Anterior cingulate cortex (tissue), 58 donors: ENCODE measurements around the gene CTTN.

ENCODE experiments used
- DNase-seq, 58 donors: peaks; one replicate each; lab custom pipeline; 2025; lab: John Stamatoyannopoulos, UW

The CTTN gene

GRCh38 chr11:70423523-70424505 lies 25.5 kb downstream of the CTTN start:
- no peak for DNase-seq

GRCh38 chr11:70424765-70425344 lies 26.5 kb downstream of the CTTN start:
- DNase-seq = peak in 1 of 58 donors; percentile 30

GRCh38 chr11:70427436-70427835 lies 29.1 kb downstream of the CTTN start:
- no peak for DNase-seq

- no peak for DNase-seq
Observed at GRCh38 chr11:70428701-70429427, 30.5 kb downstream of the CTTN start.

GRCh38 chr11:70429428-70429705 lies 31.0 kb downstream of the CTTN start:
- no peak for DNase-seq

- DNase-seq = no peak
Observed at GRCh38 chr11:70429724-70430521, 31.6 kb downstream of the CTTN start.

GRCh38 chr11:70430671-70431574 lies 32.6 kb downstream of the CTTN start:
- DNase-seq = no peak

GRCh38 chr11:70431611-70432010 lies 33.3 kb downstream of the CTTN start:
- DNase-seq = no peak

- no peak for DNase-seq
Observed at GRCh38 chr11:70432065-70432464, 33.7 kb downstream of the CTTN start.

GRCh38 chr11:70432580-70432979 lies 34.3 kb downstream of the CTTN start:
- DNase-seq = no peak

GRCh38 chr11:70433038-70433437 lies 34.7 kb downstream of the CTTN start:
- DNase-seq = no peak

- no peak for DNase-seq
Observed at GRCh38 chr11:70433526-70433925, 35.2 kb downstream of the CTTN start.

- no peak for DNase-seq
Observed at GRCh38 chr11:70433966-70434812, 35.9 kb downstream of the CTTN start.

- no peak for DNase-seq
Observed at GRCh38 chr11:70434813-70435278, 36.5 kb downstream of the CTTN start.

GRCh38 chr11:70435361-70435760 lies 37.0 kb downstream of the CTTN start:
- no peak for DNase-seq

- DNase-seq = no peak
Observed at GRCh38 chr11:70435765-70436500, 37.6 kb downstream of the CTTN start.

GRCh38 chr11:70436501-70436860 lies 38.2 kb downstream of the CTTN start:
- no peak for DNase-seq
